K562 (cell line): ENCODE data around the gene TTLL8. TPM values are rescaled to one million over a fixed set of nuclear protein-coding genes. Genes with fewer than 3 reads are reported as not detected.
A peak's percentile ranks its signal among the peaks of the same experiment; 100 is the strongest.

Experiments
- MGA ChIP-seq: fragments of 450-650 bp; IDR thresholded peaks from 2 replicates; pipeline ENCODE4 v1.6.1; 2016; ENCODE audit warnings: mild to moderate bottlenecking, moderate library complexity
- SP1 ChIP-seq: sonication (generic); formaldehyde crosslinking; IDR thresholded peaks from 2 replicates; pipeline ENCODE4 v1.8.1; 2022; ENCODE audit warnings: mild to moderate bottlenecking, missing genetic modification reagents
- ZBTB40 ChIP-seq, 2 experiments: fragments of 450-650 bp in 1 of 2; sonication (generic) in 1 of 2; formaldehyde crosslinking in 1 of 2; IDR thresholded peaks; 2 replicates each; pipeline versions ENCODE4 v1.7.1 to v1.9.0; 2016 to 2022; ENCODE audit warnings: inconsistent platforms in 1 of 2, mild to moderate bottlenecking in 1 of 2, missing genetic modification reagents in 1 of 2
- ZNF184 ChIP-seq: sonication (generic); formaldehyde crosslinking; IDR thresholded peaks from 2 replicates; pipeline ENCODE4 v1.5.0; 2020; ENCODE audit warnings: missing genetic modification reagents
- ZNF408 ChIP-seq: fragments of 250-450 bp; sonication (Bioruptor Pico); IDR thresholded peaks from 2 replicates; pipeline ENCODE4 v1.4.0; 2020; ENCODE audit warnings: low read depth, mild to moderate bottlenecking, moderate library complexity
- polyA plus RNA-seq, 8 experiments: library from polyadenylated mRNA; depleted of rRNA in 4 of 8; stranded (reverse) in 5 of 8; unstranded in 3 of 8; fragments of >200 nt; fragmentation: Nextera tagmentation in 2 of 8; fragmentation: Illumina TruSeq in 1 of 8; extraction: Ambion mirVana in 2 of 8; extraction: Trizol in 1 of 8; gene quantifications; 2 replicates each; pipeline versions ENCODE4 v1.2.1 to v1.2.3, GENCODE V29; 2011 to 2014; ENCODE audit warnings: inconsistent platforms in 1 of 8, missing spikeins in 1 of 8
- total RNA-seq, 7 experiments: library from RNA; depleted of rRNA in 6 of 7; stranded (reverse); fragments of >200 nt in 6 of 7; fragmentation: Illumina TruSeq in 2 of 7; extraction: Trizol in 2 of 7; gene quantifications; 2 replicates each; pipeline versions ENCODE4 v1.2.1 to v1.2.3, GENCODE V29; 2011 to 2021; ENCODE audit warnings: low replicate concordance in 1 of 7

The TTLL8 gene
- total and polyA plus RNA-seq, 9 of the 15 experiments (the other 6 are each of a cell fraction or from before 2014, with no cell fraction given), result not detected

GRCh38 chr22:49970528-49971231 lies 87.4 kb downstream of the TTLL8 start (continued):
- TF ChIP-seq ZBTB40 (IDR thresholded peaks at IDR 0.05) (no peak), ZBTB40 (CRISPR knock-in tag; IDR thresholded peaks at IDR 0.05) (no peak), ZNF408 (no peak), MGA (peak; percentile 83), SP1 (CRISPR knock-in tag) (peak; percentile 91), ZNF184 (CRISPR knock-in tag) (no peak)
